Measurements from ENCODE around the gene EML2.

Gene EML2

GRCh38 chr19:45607071-45608029 is 31.8 kb downstream of the EML2 start:
- peak overlapping the region; percentile 12; the same call in 1 of the 2 replicates for H3K27ac ChIP-seq (ENCODE audit: low read length)
- H3K9me3 ChIP-seq (ENCODE audit: insufficient read depth, low read length, severe bottlenecking): no peaks in the 10 kb centered on the region
- H2AFZ ChIP-seq (ENCODE audit: low read depth, low read length): peak overlapping the region; percentile 72
- no peaks in the 10 kb centered on the region for H3K79me2 ChIP-seq (ENCODE audit: insufficient read depth, low read length)
- H3K4me2 ChIP-seq (ENCODE audit: insufficient read depth, low read length): peak overlapping the region; percentile 5; the same call in 1 of the 2 replicates
- H3K27me3 ChIP-seq (ENCODE audit: insufficient read depth, low read length, poor library complexity): no peaks in the 10 kb centered on the region
- peaks cover 5% of the 10 kb centered on the region for H3K4me1 ChIP-seq (ENCODE audit: insufficient read depth, low read length)
- no peak overlapping the region; the same call in 1 of the 2 replicates for H3K9ac ChIP-seq (ENCODE audit: low read depth, low read length)
- no peak overlapping the region for H3K4me3 ChIP-seq (ENCODE audit: low read depth in 1 of 2, low read length in 2 of 2)
- H4K20me1 ChIP-seq (ENCODE audit: insufficient read depth, low read length): no peaks in the 10 kb centered on the region
- ATAC-seq (ENCODE audit: insufficient read depth, low read depth) (peak; percentile 33; the same call in 2 of the 3 replicates), DNase-seq (peak; percentile 14)
- peak; percentile 70 for TF ChIP-seq CTCF (IDR thresholded peaks at IDR 0.05; ENCODE audit: borderline replicate concordance, extremely low read depth, low read length, poor library complexity, severe bottlenecking)
- TF ChIP-seq EZH2 (IDR thresholded peaks at IDR 0.05; ENCODE audit: borderline replicate concordance, low read depth, low read length, severe bottlenecking): no peak
- peaks cover 30% of the 10 kb centered on the region for H3K36me3 ChIP-seq (ENCODE audit: insufficient read depth, low read length)

- H3K4me2 ChIP-seq (ENCODE audit: insufficient read depth, low read length): no peak within 1 kb of the TSS
- DNase-seq (no peak), ATAC-seq (ENCODE audit: insufficient read depth, low read depth) (no peak)
- H3K4me1 ChIP-seq (ENCODE audit: insufficient read depth, low read length): no peaks in the 10 kb centered on the region
- H3K27me3 ChIP-seq (ENCODE audit: insufficient read depth, low read length, poor library complexity): peaks cover 35% of the 10 kb centered on the region
- no peaks in the 10 kb centered on the region; the same call in none of the 2 replicates for H4K20me1 ChIP-seq (ENCODE audit: insufficient read depth, low read length)
- no peaks in the 10 kb centered on the region for H3K9me3 ChIP-seq (ENCODE audit: insufficient read depth, low read length, severe bottlenecking)
- H3K27ac ChIP-seq (ENCODE audit: low read length): no peak within 1 kb of the TSS
- no peak within 1 kb of the TSS for H3K4me3 ChIP-seq (ENCODE audit: low read depth in 1 of 2, low read length in 2 of 2)
- no peak within 1 kb of the TSS for H2AFZ ChIP-seq (ENCODE audit: low read depth, low read length)
- no peaks in the 10 kb centered on the region for H3K79me2 ChIP-seq (ENCODE audit: insufficient read depth, low read length)
- no peak within 1 kb of the TSS for H3K9ac ChIP-seq (ENCODE audit: low read depth, low read length)
- H3K36me3 ChIP-seq (ENCODE audit: insufficient read depth, low read length): no peaks in the 10 kb centered on the region
- no peak for TF ChIP-seq EZH2 (IDR thresholded peaks at IDR 0.05; ENCODE audit: borderline replicate concordance, low read depth, low read length, severe bottlenecking)
- no peak for TF ChIP-seq CTCF (IDR thresholded peaks at IDR 0.05; ENCODE audit: borderline replicate concordance, extremely low read depth, low read length, poor library complexity, severe bottlenecking)
Observed at GRCh38 chr19:45601524-45602374, 37.4 kb downstream of the EML2 start, which contains the start of gene GPR4. GPR4 (minus strand) TSS chr19:45602212; CDS start chr19:45591866, 10,346 bp downstream.

GRCh38 chr19:45601115-45601514 is 38.1 kb downstream of the EML2 start:
- no peaks in the 10 kb centered on the region; the same call in none of the 2 replicates for H4K20me1 ChIP-seq (ENCODE audit: insufficient read depth, low read length)
- no peak overlapping the region for H3K9ac ChIP-seq (ENCODE audit: low read depth, low read length)
- TF ChIP-seq EZH2 (IDR thresholded peaks at IDR 0.05; ENCODE audit: borderline replicate concordance, low read depth, low read length, severe bottlenecking) (no peak), CTCF (IDR thresholded peaks at IDR 0.05; ENCODE audit: borderline replicate concordance, extremely low read depth, low read length, poor library complexity, severe bottlenecking) (no peak)
- no peak overlapping the region for H3K4me3 ChIP-seq (ENCODE audit: low read depth in 1 of 2, low read length in 2 of 2)
- no peak for DNase-seq
- no peaks in the 10 kb centered on the region for H3K4me1 ChIP-seq (ENCODE audit: insufficient read depth, low read length)
- H3K27ac ChIP-seq (ENCODE audit: low read length): no peak overlapping the region
- no peaks in the 10 kb centered on the region for H3K79me2 ChIP-seq (ENCODE audit: insufficient read depth, low read length)
- no peak overlapping the region for H2AFZ ChIP-seq (ENCODE audit: low read depth, low read length)
- H3K4me2 ChIP-seq (ENCODE audit: insufficient read depth, low read length): no peak overlapping the region
- no peak for ATAC-seq (ENCODE audit: insufficient read depth, low read depth)
- no peaks in the 10 kb centered on the region for H3K36me3 ChIP-seq (ENCODE audit: insufficient read depth, low read length)
- no peaks in the 10 kb centered on the region for H3K9me3 ChIP-seq (ENCODE audit: insufficient read depth, low read length, severe bottlenecking)
- H3K27me3 ChIP-seq (ENCODE audit: insufficient read depth, low read length, poor library complexity): peaks cover 37% of the 10 kb centered on the region
